Placental pericyte (primary cell): ENCODE results near the gene GIMD1. TPM values are rescaled to one million over a fixed set of nuclear protein-coding genes. Genes with fewer than 3 reads are reported as not detected.

Experiments
- total RNA-seq: library from RNA; depleted of rRNA; stranded (reverse); fragments of >200 nt; gene quantifications from 2 replicates; pipeline ENCODE4 v1.2.3, GENCODE V29; 2012

Gene GIMD1
- total RNA-seq: 0.14 TPM in 1 of 2 replicates, not detected in the other

GRCh38 chr4:106368678-106369077 is at the start of gene GIMD1:
GIMD1 (minus strand) TSS chr4:106368778; CDS start chr4:106367435, 1,343 bp downstream.

GRCh38 chr4:106315968-106316772 is 52.4 kb downstream of the GIMD1 start, which contains the start of the genes AIMP1 and TBCK:
AIMP1 (plus strand) TSS chr4:106316550; CDS start chr4:106325010, 8,460 bp downstream.
TBCK (minus strand) TSS chr4:106316209; CDS start chr4:106308960, 7,249 bp downstream.

Other genes with a start within 250 kb of the GIMD1 start
- 29.5 and 33.2 TPM in 2 replicates for gene TBCK, start 52.6 kb downstream of the GIMD1 start, total RNA-seq
- 21.8 and 26.3 TPM in 2 replicates for gene AIMP1, start 52.2 kb downstream of the GIMD1 start, total RNA-seq